Urinary bladder (tissue), 4 donors: ENCODE measurements around the gene ARHGAP6. TPM values are rescaled to one million over a fixed set of nuclear protein-coding genes. Genes with fewer than 3 reads are reported as not detected.

Source experiments
- DNase-seq: peaks from one replicate; pipeline ENCODE4 v3.0.0-alpha.2; 2015; ENCODE audit errors: extremely low spot score
- H3K27ac ChIP-seq: one replicate; pipeline ENCODE4 v1.5.1; 2013; ENCODE audit warnings: low read depth, mild to moderate bottlenecking, moderate library complexity
- H3K36me3 ChIP-seq: one replicate; pipeline ENCODE4 v1.6.1; 2013; ENCODE audit warnings: mild to moderate bottlenecking, moderate library complexity; ENCODE audit not compliant: insufficient read depth
- H3K4me1 ChIP-seq: one replicate; pipeline ENCODE4 v1.6.1; 2013; ENCODE audit warnings: mild to moderate bottlenecking, moderate library complexity; ENCODE audit not compliant: insufficient read depth
- H3K4me3 ChIP-seq: one replicate; pipeline ENCODE4 v1.5.1; 2013; ENCODE audit warnings: low read depth, low read length
- WGBS: extraction: QIAGEN DNeasy Blood & Tissue Kit; methylation state at CpG from one replicate; pipeline ENCODE4 v1.1.7; 2013; 5-methylcytosine and 5-hydroxymethylcytosine counted together
- polyA plus RNA-seq: library from polyadenylated mRNA; stranded (reverse); fragments of 200-250 nt; gene quantifications from one replicate; pipeline ENCODE4 v1.2.3, GENCODE V29; 2013
- total RNA-seq: library from RNA; depleted of rRNA; stranded (reverse); fragments of >200 nt; gene quantifications from one replicate; pipeline ENCODE4 v1.2.3, GENCODE V29; 2014
- donor health status: healthy with polysubstance abuse.
- donor health status: healthy.

Gene ARHGAP6
- total and polyA plus RNA-seq, 2 donors: 19.6 to 20.7 TPM

DNA sequence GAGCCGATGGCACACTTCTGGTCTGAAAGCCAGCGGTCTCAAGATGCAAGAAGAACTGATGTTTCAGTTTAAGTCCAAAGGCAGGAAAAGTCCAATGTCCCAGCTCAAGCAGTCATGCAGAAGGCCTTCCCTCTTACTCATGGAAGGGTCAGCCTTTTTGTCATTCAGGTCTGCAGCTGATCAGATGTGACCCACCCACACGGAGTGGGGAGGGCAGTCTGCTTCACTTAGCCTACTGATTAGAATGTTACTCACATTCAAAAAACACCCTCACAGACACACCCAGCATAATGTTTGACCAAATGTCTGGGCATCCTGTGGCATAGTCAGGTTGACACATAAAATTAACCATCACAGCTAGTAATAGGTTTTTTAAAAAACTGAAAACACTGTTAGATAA is 548.0 kb downstream of the ARHGAP6 start:
- WGBS: 93% methylated on average over 3 of the region's 3 CpGs
- no peaks in the 10 kb centered on the region for H3K4me1 ChIP-seq
- DNase-seq: no peak
- no peak overlapping the region for H3K4me3 ChIP-seq
- no peak overlapping the region for H3K27ac ChIP-seq
- H3K36me3 ChIP-seq: no peaks in the 10 kb centered on the region

- H3K36me3 ChIP-seq: no peaks in the 10 kb centered on the region
- H3K27ac ChIP-seq: no peak overlapping the region
- H3K4me1 ChIP-seq: no peaks in the 10 kb centered on the region
- H3K4me3 ChIP-seq: no peak overlapping the region
- DNase-seq: no peak
Observed at GRCh38 chrX:11113731-11114130, 552.0 kb downstream of the ARHGAP6 start.

DNA sequence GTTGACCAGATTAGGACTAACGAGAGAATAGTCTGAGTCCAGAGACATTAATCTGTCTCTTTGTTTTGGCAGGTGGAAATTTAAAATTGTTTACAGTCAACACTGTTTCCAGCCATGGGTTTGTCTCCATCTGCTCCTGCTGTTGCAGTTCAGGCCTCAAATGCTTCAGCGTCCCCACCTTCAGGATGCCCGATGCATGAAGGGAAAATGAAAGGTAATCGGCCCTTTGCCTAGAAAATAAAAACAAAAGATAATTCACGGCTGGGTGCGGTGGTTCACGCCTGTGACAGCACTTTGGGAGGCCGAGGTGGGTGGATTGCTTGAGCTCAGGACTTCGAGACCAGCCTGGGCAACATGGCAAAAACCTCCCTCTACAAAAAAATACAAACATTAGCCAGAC is 553.8 kb downstream of the ARHGAP6 start:
- WGBS: 35% methylated on average over 9 of the region's 9 CpGs
- Histone ChIP-seq H3K27ac (no peak overlapping the region), H3K4me3 (peak overlapping the region; percentile 51), H3K36me3 (no peaks in the 10 kb centered on the region), H3K4me1 (no peaks in the 10 kb centered on the region)
- DNase-seq: no peak

- H3K4me1 ChIP-seq: no peaks in the 10 kb centered on the region
- DNase-seq: peak; percentile 66
- H3K36me3 ChIP-seq: no peaks in the 10 kb centered on the region
- peak within 1 kb of the TSS; percentile 51 for H3K4me3 ChIP-seq
- under 1% methylated on average over 58 of the region's 58 CpGs for WGBS
- peak within 1 kb of the TSS; percentile 83 for H3K27ac ChIP-seq
Observed at GRCh38 chrX:11111037-11111851, 554.5 kb downstream of the ARHGAP6 start, which contains the start of gene HCCS. TSS of gene HCCS (plus strand) at chrX:11111332. CDS start at chrX:11112061, 729 bp downstream.

- H3K27ac ChIP-seq: no peak overlapping the region
- no peaks in the 10 kb centered on the region for H3K4me1 ChIP-seq
- WGBS: 97% methylated on average over 2 of the region's 2 CpGs
- no peaks in the 10 kb centered on the region for H3K36me3 ChIP-seq
- no peak overlapping the region for H3K4me3 ChIP-seq
- no peak for DNase-seq
Observed at GRCh38 chrX:11109968-11110367, 555.8 kb downstream of the ARHGAP6 start.

DNA sequence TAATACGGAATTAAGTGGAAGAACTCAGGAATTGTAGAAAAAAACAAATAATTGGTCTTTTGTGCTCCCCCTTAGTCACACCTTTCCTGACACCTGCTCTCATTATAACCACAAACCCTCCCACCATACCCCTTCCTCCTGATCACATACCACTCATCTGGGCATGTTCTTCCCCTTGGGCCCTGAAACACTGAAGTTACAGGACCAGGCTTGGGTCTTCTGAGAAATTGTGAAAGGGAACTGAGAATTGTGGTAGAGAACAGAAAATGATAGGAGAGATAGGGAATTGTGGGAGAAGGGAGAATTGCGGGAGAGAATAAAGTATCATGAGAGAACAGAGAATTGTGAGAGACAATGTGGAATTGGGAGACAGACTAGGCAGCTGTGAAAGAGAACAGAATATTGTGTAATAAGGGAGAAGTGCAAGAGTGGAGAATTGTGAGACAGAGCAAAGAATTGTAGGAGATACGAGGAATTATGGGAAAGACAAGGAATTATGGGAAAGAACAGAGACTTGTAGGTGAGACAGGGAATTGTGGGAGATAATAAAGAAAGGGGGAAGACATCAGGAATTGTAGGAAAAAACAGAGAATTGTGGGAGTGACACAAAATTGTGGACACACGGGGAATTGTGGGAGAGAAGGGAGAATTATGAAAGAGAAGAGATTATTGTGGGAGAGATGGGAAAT is 557.3 kb downstream of the ARHGAP6 start:
- H3K36me3 ChIP-seq: no peaks in the 10 kb centered on the region
- 95% methylated on average over 4 of the region's 4 CpGs for WGBS
- H3K27ac ChIP-seq: no peak overlapping the region
- no peak overlapping the region for H3K4me3 ChIP-seq
- H3K4me1 ChIP-seq: no peaks in the 10 kb centered on the region
- no peak for DNase-seq

DNA sequence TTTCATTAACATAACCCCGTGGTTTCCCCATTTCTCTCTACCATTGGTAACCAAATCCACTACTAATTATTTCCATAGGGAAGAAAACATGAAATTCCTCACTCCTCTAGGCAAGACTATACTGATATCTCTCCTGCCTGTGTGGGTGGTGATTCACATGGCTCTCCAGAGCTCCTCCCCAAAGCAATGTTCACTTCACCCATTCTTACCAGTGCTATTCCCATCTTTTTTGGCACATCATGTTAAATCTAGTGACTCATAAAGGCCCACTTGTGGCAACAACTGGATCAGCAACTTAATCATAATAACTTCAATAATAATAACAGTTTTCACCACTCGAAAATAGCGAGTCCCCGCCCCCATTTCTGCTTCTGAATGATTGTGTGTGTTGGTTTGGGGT is 560.6 kb downstream of the ARHGAP6 start:
- DNase-seq: no peak
- no peaks in the 10 kb centered on the region for H3K4me1 ChIP-seq
- WGBS: 92% methylated on average over 4 of the region's 4 CpGs
- H3K27ac ChIP-seq: no peak overlapping the region
- no peaks in the 10 kb centered on the region for H3K36me3 ChIP-seq
- no peak overlapping the region for H3K4me3 ChIP-seq

DNA sequence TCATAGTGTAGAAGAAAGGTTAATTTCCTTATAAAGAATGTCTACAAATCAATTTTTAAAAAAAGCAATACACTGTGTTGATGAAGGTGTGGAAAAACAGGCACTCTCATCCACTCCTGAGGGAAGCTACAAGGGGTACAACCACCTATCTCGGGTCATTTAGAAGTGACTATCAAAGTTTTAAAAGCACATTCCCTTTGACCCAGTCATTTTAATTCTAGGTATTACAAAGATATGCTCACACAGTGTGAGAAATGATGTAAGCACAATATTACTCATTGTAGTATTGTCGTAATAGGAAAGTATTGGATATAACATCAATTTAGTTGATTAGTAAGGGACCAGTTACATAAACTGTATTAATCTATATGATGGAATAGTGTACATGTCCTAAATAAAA is 562.0 kb downstream of the ARHGAP6 start:
- H3K27ac ChIP-seq: no peak overlapping the region
- DNase-seq: no peak
- H3K4me3 ChIP-seq: no peak overlapping the region
- H3K4me1 ChIP-seq: no peaks in the 10 kb centered on the region
- no peaks in the 10 kb centered on the region for H3K36me3 ChIP-seq
- WGBS: 94% methylated on average over 2 of the region's 2 CpGs

GRCh38 chrX:11103006-11103405 is 562.7 kb downstream of the ARHGAP6 start:
- H3K27ac ChIP-seq: no peak overlapping the region
- 88% methylated on average over 3 of the region's 3 CpGs for WGBS
- DNase-seq: no peak
- H3K4me3 ChIP-seq: no peak overlapping the region
- no peaks in the 10 kb centered on the region for H3K36me3 ChIP-seq
- no peaks in the 10 kb centered on the region for H3K4me1 ChIP-seq

- 30% methylated on average over 10 of the region's 10 CpGs for WGBS
- H3K36me3 ChIP-seq: no peaks in the 10 kb centered on the region
- DNase-seq: peak; percentile 40
- H3K4me1 ChIP-seq: no peaks in the 10 kb centered on the region
- H3K27ac ChIP-seq: no peak overlapping the region
- no peak overlapping the region for H3K4me3 ChIP-seq
Observed at GRCh38 chrX:11100281-11101035, 565.3 kb downstream of the ARHGAP6 start.

- DNase-seq: no peak
- Histone ChIP-seq H3K36me3 (no peaks in the 10 kb centered on the region), H3K4me1 (no peaks in the 10 kb centered on the region), H3K27ac (no peak overlapping the region), H3K4me3 (no peak overlapping the region)
Observed at GRCh38 chrX:11099465-11099864, 566.3 kb downstream of the ARHGAP6 start.

GRCh38 chrX:11097933-11098332 is 567.8 kb downstream of the ARHGAP6 start:
- Histone ChIP-seq H3K4me1 (no peaks in the 10 kb centered on the region), H3K36me3 (no peaks in the 10 kb centered on the region), H3K27ac (no peak overlapping the region), H3K4me3 (no peak overlapping the region)
- no peak for DNase-seq

- WGBS: 95% methylated on average over 1 of the region's 1 CpG
- H3K27ac ChIP-seq: no peak overlapping the region
- no peaks in the 10 kb centered on the region for H3K4me1 ChIP-seq
- no peak overlapping the region for H3K4me3 ChIP-seq
- no peaks in the 10 kb centered on the region for H3K36me3 ChIP-seq
- no peak for DNase-seq
Observed at GRCh38 chrX:11089802-11090201, 575.9 kb downstream of the ARHGAP6 start.
